Activated T-helper 9 cell treated with anti-CD3 and anti-CD28 coated beads, Interleukin-2, amount 50 U/mL, for 16 hours (primary cell): ENCODE data around the gene BANK1.
"Not testable (repeated sequence)": the region's sequence is repeated elsewhere in the genome, so short reads cannot be mapped to it uniquely, and the experiment has no call there.

Experiments
- DNase-seq: peaks from one replicate; pipeline ENCODE4 v3.0.0-alpha.2; 2020; ENCODE audit warnings: low read depth

Gene BANK1

DNA sequence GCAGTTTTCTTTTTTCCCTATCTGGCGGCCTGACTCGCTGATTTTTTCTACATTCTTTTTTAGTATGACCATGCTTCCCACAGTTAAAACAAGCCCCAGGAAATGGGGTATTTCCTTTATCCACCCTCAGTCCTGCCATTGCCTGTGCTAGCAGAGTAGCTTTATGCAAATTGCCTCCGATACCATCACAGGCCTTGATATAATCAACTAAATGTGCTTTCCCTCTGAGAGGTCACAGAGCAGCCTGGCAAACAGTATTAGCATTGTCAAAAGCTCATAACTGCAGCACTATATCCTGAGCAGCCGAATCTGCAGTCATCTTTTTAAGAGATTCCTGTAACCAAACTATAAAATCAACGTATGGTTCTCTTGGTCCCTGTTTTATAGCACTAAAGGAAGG lies 115.0 kb downstream of the BANK1 start:
- DNase-seq = not testable (repeated sequence)

GRCh38 chr4:101910786-101911373 lies 120.3 kb downstream of the BANK1 start:
- no peak for DNase-seq

DNA sequence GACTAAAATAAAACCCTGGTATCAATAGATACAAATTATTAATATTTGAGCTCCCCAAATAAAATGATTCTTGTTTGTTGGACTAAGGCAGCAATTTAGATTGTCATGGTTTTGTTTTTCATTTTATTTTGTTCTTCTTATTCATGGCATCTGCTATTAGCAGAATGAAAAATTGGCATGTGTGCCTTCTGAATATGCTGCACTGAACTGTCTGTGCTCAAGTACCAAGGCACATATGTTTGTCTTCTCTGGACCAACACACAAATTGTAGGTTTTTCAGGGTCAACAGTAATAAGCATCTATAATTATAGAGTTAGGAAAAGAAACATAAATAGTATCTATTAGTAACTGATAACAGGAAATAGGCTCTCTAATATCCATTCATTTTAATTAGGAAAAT lies 121.1 kb downstream of the BANK1 start:
- DNase-seq = no peak

- no peak for DNase-seq
These were observed 124.2 kb downstream of the BANK1 start for GRCh38 chr4:101914761-101915160.

DNA sequence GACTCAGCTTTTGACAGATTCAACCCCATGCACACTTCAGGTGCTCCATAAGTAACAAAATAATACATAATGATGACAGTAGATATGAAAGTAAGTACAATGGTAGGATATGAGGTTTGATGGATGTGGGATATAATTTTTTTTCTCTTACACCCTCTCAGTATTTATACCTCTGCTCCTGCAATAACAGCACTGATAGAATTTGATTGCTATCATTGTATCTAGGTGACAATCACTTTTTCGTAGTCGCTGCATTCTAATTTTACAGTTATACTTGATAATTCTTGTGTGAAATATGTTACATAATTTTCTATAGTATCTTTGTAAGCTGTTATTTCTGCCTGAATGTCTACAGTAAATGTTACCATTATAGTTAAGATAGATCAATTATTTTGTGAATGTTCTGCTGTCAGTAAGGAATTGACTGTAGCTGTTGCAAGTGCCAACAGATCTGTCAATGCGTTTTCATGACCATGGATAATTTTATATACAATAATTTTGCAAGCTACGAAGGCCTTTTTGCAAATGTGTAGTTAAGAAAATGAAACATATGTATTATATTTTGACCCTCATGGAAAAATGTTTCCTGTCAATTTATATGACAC lies 128.9 kb downstream of the BANK1 start:
- DNase-seq = no peak

GRCh38 chr4:101921370-101921769 lies 130.8 kb downstream of the BANK1 start:
- DNase-seq = no peak

GRCh38 chr4:101931619-101932018 lies 141.1 kb downstream of the BANK1 start:
- no peak for DNase-seq

DNA sequence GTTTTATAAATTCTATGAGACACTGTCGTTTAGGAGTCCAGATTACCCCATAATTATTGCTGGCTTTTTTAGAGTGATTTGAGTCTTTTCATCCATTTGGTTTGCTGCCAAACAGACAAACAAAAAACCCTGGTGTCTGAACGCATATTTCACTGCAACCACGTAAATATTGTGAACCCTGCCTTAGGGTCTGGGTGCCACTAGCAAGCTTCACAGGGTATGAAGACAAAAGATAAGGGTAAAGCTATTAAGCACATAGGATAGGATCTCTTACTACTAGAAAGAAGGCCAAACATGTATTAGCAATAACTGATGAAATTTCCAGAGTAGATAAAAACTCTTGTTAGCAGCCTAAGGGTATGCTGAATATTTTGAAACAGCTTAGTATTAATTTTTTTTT lies 143.3 kb downstream of the BANK1 start:
- DNase-seq = no peak

DNA sequence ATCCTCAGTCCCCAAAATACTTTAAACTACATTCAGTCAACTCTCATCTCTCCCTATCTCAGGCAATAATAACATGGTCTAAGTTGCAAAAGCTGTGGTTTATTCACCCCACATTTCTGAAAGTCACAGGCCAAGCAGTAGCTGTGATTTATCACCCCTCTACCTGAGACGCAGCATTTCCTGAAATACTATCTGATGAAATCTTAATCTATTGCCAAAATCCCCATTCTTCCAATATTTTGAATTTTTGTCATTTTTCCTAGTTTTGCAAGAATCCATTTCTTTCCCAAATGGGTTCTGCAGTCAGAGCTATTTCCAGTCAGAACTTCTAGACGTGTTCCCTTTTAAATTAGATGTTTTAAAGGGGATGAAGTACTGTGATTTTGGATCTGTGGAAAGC lies 148.3 kb downstream of the BANK1 start:
- DNase-seq = no peak

DNA sequence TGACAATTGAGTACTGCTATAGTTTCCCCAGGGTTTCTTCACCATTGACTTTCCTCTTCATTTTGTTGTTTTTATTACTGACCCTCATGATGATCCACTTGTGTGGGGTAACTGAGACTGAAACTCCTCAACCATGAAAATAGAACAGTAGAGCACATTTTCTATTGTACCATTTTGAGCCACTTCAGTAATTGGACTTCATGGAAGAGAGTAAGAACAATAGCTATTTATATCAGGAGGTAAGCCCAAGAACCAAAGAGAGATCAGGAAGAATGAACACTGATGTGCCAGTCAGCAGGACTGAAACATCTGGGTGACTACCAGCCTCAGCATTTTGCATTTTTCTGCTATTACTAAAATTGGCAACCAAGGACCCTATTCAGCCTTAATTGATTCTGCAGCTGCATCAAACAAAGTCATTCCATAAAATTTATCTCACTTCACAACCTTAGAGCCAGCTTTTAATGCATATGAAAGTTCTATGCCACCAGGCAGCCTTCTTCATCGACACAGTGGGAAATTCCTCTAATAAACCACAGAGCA lies 151.4 kb downstream of the BANK1 start:
- DNase-seq = no peak

- DNase-seq = no peak
These were observed 152.4 kb downstream of the BANK1 start for GRCh38 chr4:101942891-101943290.

GRCh38 chr4:101944649-101945048 lies 154.1 kb downstream of the BANK1 start:
- DNase-seq = no peak

- no peak for DNase-seq
These were observed 157.5 kb downstream of the BANK1 start for GRCh38 chr4:101948055-101948454.

- DNase-seq = no peak
These were observed 158.4 kb downstream of the BANK1 start for GRCh38 chr4:101948951-101949350.

GRCh38 chr4:101950258-101950979 lies 159.9 kb downstream of the BANK1 start:
- DNase-seq = no peak

DNA sequence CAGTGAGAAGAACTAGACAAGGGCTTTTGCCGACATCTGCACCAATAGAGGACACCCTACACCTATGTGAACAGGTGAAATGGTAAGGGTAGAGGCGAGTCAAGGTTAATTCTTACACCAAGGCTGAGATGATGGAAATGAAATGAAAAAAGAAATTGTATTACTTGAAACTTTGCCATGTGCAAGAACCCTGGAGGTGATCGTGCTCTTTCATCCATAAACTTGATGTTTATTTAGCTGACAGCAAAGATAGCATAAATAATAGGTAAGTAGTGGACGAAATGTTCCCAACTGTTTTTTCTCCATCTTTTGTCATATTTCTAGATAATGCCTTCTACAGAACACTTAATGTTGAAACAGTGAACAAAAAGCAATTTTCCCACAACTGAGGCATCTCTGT lies 162.5 kb downstream of the BANK1 start:
- DNase-seq = no peak

GRCh38 chr4:101953949-101954348 lies 163.4 kb downstream of the BANK1 start:
- DNase-seq = no peak

GRCh38 chr4:101954351-101954750 lies 163.8 kb downstream of the BANK1 start:
- DNase-seq = no peak

- DNase-seq = no peak
These were observed 164.6 kb downstream of the BANK1 start for GRCh38 chr4:101954975-101955678.

GRCh38 chr4:101956068-101956825 lies 165.7 kb downstream of the BANK1 start:
- DNase-seq = no peak

GRCh38 chr4:101958547-101958946 lies 168.0 kb downstream of the BANK1 start:
- no peak for DNase-seq

DNA sequence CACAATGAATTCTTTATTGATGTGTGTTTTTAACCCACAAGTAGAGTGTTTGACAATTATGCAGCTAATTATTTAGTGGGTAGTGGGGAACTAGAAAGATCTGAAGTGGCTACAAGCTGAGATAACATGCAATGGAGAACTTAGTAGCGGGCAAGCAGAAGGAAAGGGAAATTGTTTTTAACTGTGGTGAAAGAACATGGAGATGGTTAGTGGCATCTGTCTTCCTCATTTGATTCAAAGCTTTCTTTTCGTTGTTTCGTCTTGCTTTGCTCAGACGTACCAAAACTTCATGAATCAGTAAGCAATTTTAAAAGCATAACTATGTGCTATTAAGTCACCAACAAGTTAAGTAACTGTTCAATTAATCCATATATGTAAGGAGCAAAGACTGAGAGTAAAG lies 169.9 kb downstream of the BANK1 start:
- DNase-seq = no peak
